ENCODE measurements around the gene SIGLEC1. TPM values are rescaled to one million over a fixed set of nuclear protein-coding genes. Genes with fewer than 3 reads are reported as not detected.

Gene SIGLEC1
- total and polyA plus RNA-seq, 4 experiments from 2014 or later, result 0.30 to 0.32 TPM; not detected in 2

GRCh38 chr20:3706774-3707507, 5.5 kb downstream of the SIGLEC1 start:
- ChIA-PET CTCF (ENCODE audit: partially characterized antibody) (interaction anchor here (1.0 to 2.0 kb wide), 4 partner anchors 9 to 30 kb away, joined by 3 to 6 read pairs (median 5); no protein-coding TSS in a partner anchor), POLR2A (ENCODE audit: partially characterized antibody) (no interaction called here)
- Histone ChIP-seq H3K36me3 (ENCODE audit: insufficient read depth, low read length) (no peaks in the 10 kb centered on the region), H3K9me3 (ENCODE audit: control insufficient read depth in 1 of 2, low read length in 2 of 2) (no peaks in the 10 kb centered on the region), H3K4me1 (ENCODE audit: insufficient read depth, low read length) (no peaks in the 10 kb centered on the region), H3K4me3 (ENCODE audit: low read length in 2 of 2) (no peak overlapping the region), H3K27ac (ENCODE audit: low read depth, low read length) (no peak overlapping the region), H3K27me3 (ENCODE audit: insufficient read depth, low read length) (no peaks in the 10 kb centered on the region)
- intact Hi-C loops (cut with micrococcal nuclease), result no loop called here
- peaks cover 0 to 10% (median 2%) of the 10 kb centered on the region in 4 donors for H3K4me1 Mint-ChIP-seq
- no peak overlapping the region for H3K4me3 Mint-ChIP-seq
- no peaks in the 10 kb centered on the region for H3K9me3 Mint-ChIP-seq
- no peaks in the 10 kb centered on the region for H3K36me3 Mint-ChIP-seq
- DNase-seq, result no peak
- H3K27ac Mint-ChIP-seq, result no peak overlapping the region
- peaks cover 0 to 5% of the 10 kb centered on the region in 2 donors for H3K27me3 Mint-ChIP-seq

GRCh38 chr20:3705970-3706739, 6.2 kb downstream of the SIGLEC1 start:
- H3K9me3 Mint-ChIP-seq, result no peaks in the 10 kb centered on the region
- intact Hi-C loops (cut with micrococcal nuclease), result no loop called here
- Histone ChIP-seq H3K27ac (ENCODE audit: low read depth, low read length) (no peak overlapping the region), H3K4me3 (ENCODE audit: low read length in 2 of 2) (no peak overlapping the region), H3K36me3 (ENCODE audit: insufficient read depth, low read length) (no peaks in the 10 kb centered on the region), H3K4me1 (ENCODE audit: insufficient read depth, low read length) (no peaks in the 10 kb centered on the region), H3K9me3 (ENCODE audit: control insufficient read depth in 1 of 2, low read length in 2 of 2) (no peaks in the 10 kb centered on the region), H3K27me3 (ENCODE audit: insufficient read depth, low read length) (no peaks in the 10 kb centered on the region)
- H3K36me3 Mint-ChIP-seq, result no peaks in the 10 kb centered on the region
- H3K27ac Mint-ChIP-seq, result no peak overlapping the region
- ChIA-PET POLR2A (ENCODE audit: partially characterized antibody) (no interaction called here), CTCF (ENCODE audit: partially characterized antibody) (interaction anchor here (1.5 to 1.7 kb wide), 2 partner anchors 10 to 29 kb away, joined by 4 to 6 read pairs; no protein-coding TSS in a partner anchor)
- peaks cover 0 to 3% of the 10 kb centered on the region in 2 donors for H3K27me3 Mint-ChIP-seq
- H3K4me3 Mint-ChIP-seq, result no peak overlapping the region
- peaks cover 0 to 10% (median 2%) of the 10 kb centered on the region in 4 donors for H3K4me1 Mint-ChIP-seq
- no peak for DNase-seq

- intact Hi-C loops (cut with micrococcal nuclease), result no loop called here
- no peak overlapping the region for H3K4me3 Mint-ChIP-seq
- Histone ChIP-seq H3K27ac (ENCODE audit: low read depth, low read length) (no peak overlapping the region), H3K4me1 (ENCODE audit: insufficient read depth, low read length) (no peaks in the 10 kb centered on the region), H3K4me3 (ENCODE audit: low read length in 2 of 2) (no peak overlapping the region), H3K36me3 (ENCODE audit: insufficient read depth, low read length) (no peaks in the 10 kb centered on the region), H3K9me3 (ENCODE audit: control insufficient read depth in 1 of 2, low read length in 2 of 2) (no peaks in the 10 kb centered on the region), H3K27me3 (ENCODE audit: insufficient read depth, low read length) (no peaks in the 10 kb centered on the region)
- no peaks in the 10 kb centered on the region for H3K9me3 Mint-ChIP-seq
- CTCF ChIA-PET (ENCODE audit: partially characterized antibody), result interaction anchor here (1.5 kb wide), 1 partner anchor 11 kb away, joined by 4 read pairs; no protein-coding TSS in a partner anchor
- POLR2A ChIA-PET (ENCODE audit: partially characterized antibody), result no interaction called here
- DNase-seq, result no peak
- peaks cover 0 to 10% (median 2%) of the 10 kb centered on the region in 4 donors for H3K4me1 Mint-ChIP-seq
- no peak overlapping the region for H3K27ac Mint-ChIP-seq
- H3K36me3 Mint-ChIP-seq, result no peaks in the 10 kb centered on the region
- peaks cover 0 to 3% of the 10 kb centered on the region in 2 donors for H3K27me3 Mint-ChIP-seq
These were observed 6.9 kb downstream of the SIGLEC1 start for GRCh38 chr20:3705491-3705969.

GRCh38 chr20:3704087-3704486, 8.3 kb downstream of the SIGLEC1 start:
- H3K27me3 Mint-ChIP-seq, result peaks cover 2% of the 10 kb centered on the region in 2 donors
- intact Hi-C loops (cut with micrococcal nuclease), result no loop called here
- ChIA-PET POLR2A (ENCODE audit: partially characterized antibody) (no interaction called here), CTCF (ENCODE audit: partially characterized antibody) (interaction anchor here (0.8 kb wide), 1 partner anchor 12 kb away, joined by 3 read pairs; no protein-coding TSS in a partner anchor)
- Histone ChIP-seq H3K4me3 (ENCODE audit: low read length in 2 of 2) (no peak overlapping the region), H3K27ac (ENCODE audit: low read depth, low read length) (no peak overlapping the region), H3K27me3 (ENCODE audit: insufficient read depth, low read length) (no peaks in the 10 kb centered on the region), H3K9me3 (ENCODE audit: control insufficient read depth in 1 of 2, low read length in 2 of 2) (no peaks in the 10 kb centered on the region), H3K36me3 (ENCODE audit: insufficient read depth, low read length) (no peaks in the 10 kb centered on the region), H3K4me1 (ENCODE audit: insufficient read depth, low read length) (no peaks in the 10 kb centered on the region)
- no peaks in the 10 kb centered on the region for H3K9me3 Mint-ChIP-seq
- H3K36me3 Mint-ChIP-seq, result no peaks in the 10 kb centered on the region
- H3K4me1 Mint-ChIP-seq, result peaks cover 0 to 2% (median under 1%) of the 10 kb centered on the region in 4 donors
- no peak for DNase-seq
- no peak overlapping the region for H3K4me3 Mint-ChIP-seq
- H3K27ac Mint-ChIP-seq, result no peak overlapping the region

- Mint-ChIP-seq H3K36me3 (no peaks in the 10 kb centered on the region), H3K4me3 (no peak overlapping the region), H3K27me3 (peaks cover 2 to 4% of the 10 kb centered on the region in 2 donors), H3K4me1 (no peaks in the 10 kb centered on the region), H3K27ac (no peak overlapping the region), H3K9me3 (no peaks in the 10 kb centered on the region)
- no peak overlapping the region for H3K4me3 ChIP-seq (ENCODE audit: low read length in 2 of 2)
- H3K4me1 ChIP-seq (ENCODE audit: insufficient read depth, low read length), result no peaks in the 10 kb centered on the region
- no peaks in the 10 kb centered on the region for H3K9me3 ChIP-seq (ENCODE audit: control insufficient read depth in 1 of 2, low read length in 2 of 2)
- CTCF ChIA-PET (ENCODE audit: partially characterized antibody), result interaction anchor here (1.2 kb wide), 1 partner anchor 8 kb away, joined by 4 read pairs; no protein-coding TSS in a partner anchor
- no peaks in the 10 kb centered on the region for H3K36me3 ChIP-seq (ENCODE audit: insufficient read depth, low read length)
- POLR2A ChIA-PET (ENCODE audit: partially characterized antibody), result no interaction called here
- intact Hi-C loops (cut with micrococcal nuclease), result no loop called here
- DNase-seq, result no peak
- H3K27me3 ChIP-seq (ENCODE audit: insufficient read depth, low read length), result no peaks in the 10 kb centered on the region
- no peak overlapping the region for H3K27ac ChIP-seq (ENCODE audit: low read depth, low read length)
These were observed 9.6 kb downstream of the SIGLEC1 start for GRCh38 chr20:3702611-3703391.

GRCh38 chr20:3701061-3701998, 11.1 kb downstream of the SIGLEC1 start:
- intact Hi-C loops (cut with micrococcal nuclease), result no loop called here
- no peak overlapping the region for H3K4me3 Mint-ChIP-seq
- H3K9me3 ChIP-seq (ENCODE audit: control insufficient read depth in 1 of 2, low read length in 2 of 2), result no peaks in the 10 kb centered on the region
- H3K9me3 Mint-ChIP-seq, result peaks cover 0 to under 1% (median 0%) of the 10 kb centered on the region in 8 donors
- no peak overlapping the region for H3K27ac ChIP-seq (ENCODE audit: low read depth, low read length)
- H3K27me3 ChIP-seq (ENCODE audit: insufficient read depth, low read length), result no peaks in the 10 kb centered on the region
- POLR2A ChIA-PET (ENCODE audit: partially characterized antibody), result no interaction called here
- no peaks in the 10 kb centered on the region for H3K4me1 Mint-ChIP-seq
- no peak overlapping the region for H3K27ac Mint-ChIP-seq
- CTCF ChIA-PET (ENCODE audit: partially characterized antibody), result interaction anchor here (0.6 to 1.6 kb wide), 3 partner anchors 9 to 10 kb away, joined by 3 to 7 read pairs (median 4); no protein-coding TSS in a partner anchor
- H3K36me3 Mint-ChIP-seq, result no peaks in the 10 kb centered on the region
- DNase-seq, result no peak
- peaks cover 2 to 4% of the 10 kb centered on the region in 2 donors for H3K27me3 Mint-ChIP-seq
- H3K36me3 ChIP-seq (ENCODE audit: insufficient read depth, low read length), result no peaks in the 10 kb centered on the region
- no peaks in the 10 kb centered on the region for H3K4me1 ChIP-seq (ENCODE audit: insufficient read depth, low read length)
- H3K4me3 ChIP-seq (ENCODE audit: low read length in 2 of 2), result no peak overlapping the region

Data from CD4-positive, alpha-beta memory T cell (primary cell).